Esophagus muscularis mucosa (tissue), 4 donors: Measurements from ENCODE around the gene PATL2.
"Not testable (repeated sequence)": the region's sequence is repeated elsewhere in the genome, so short reads cannot be mapped to it uniquely, and the experiment has no call there.

Experiments used
- EP300 ChIP-seq: sonication (generic); formaldehyde crosslinking; IDR thresholded peaks from one replicate; pipeline ENCODE4 v1.6.1; 2017; ENCODE audit warnings: antibody characterized with exemption
- POLR2A ChIP-seq: fragments of 450-650 bp; IDR thresholded peaks from one replicate; pipeline ENCODE4 v1.6.1; 2017; ENCODE audit warnings: antibody characterized with exemption, moderate library complexity, mild to moderate bottlenecking, low read depth
- TF ChIP-seq, protein P1 (sequence below), 3 experiments: fragments of 200-600 bp in 2 of 3; fragments of 450-650 bp in 1 of 3; sonication (generic) in 2 of 3; IDR thresholded peaks; one replicate each; pipeline ENCODE4 v1.5.1; 2017 to 2019; ENCODE audit warnings: antibody characterized with exemption in 3 of 3, mild to moderate bottlenecking in 2 of 3, moderate library complexity in 1 of 3

DNA sequence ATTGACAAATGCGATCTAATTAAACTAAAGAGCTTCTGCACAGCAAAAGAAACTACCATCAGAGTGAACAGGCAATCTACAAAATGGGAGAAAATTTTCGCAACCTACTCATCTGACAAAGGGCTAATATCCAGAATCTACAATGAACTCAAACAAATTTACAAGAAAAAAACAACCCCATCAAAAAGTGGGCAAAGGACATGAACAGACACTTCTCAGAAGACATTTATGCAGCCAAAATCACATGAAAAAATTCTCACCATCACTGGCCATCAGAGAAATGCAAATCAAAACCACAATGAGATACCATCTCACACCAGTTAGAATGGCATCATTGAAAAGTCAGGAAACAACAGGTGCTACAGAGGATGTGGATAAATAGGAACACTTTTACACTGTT lies 32.3 kb upstream of the PATL2 start:
- TF ChIP-seq, protein P1, sequence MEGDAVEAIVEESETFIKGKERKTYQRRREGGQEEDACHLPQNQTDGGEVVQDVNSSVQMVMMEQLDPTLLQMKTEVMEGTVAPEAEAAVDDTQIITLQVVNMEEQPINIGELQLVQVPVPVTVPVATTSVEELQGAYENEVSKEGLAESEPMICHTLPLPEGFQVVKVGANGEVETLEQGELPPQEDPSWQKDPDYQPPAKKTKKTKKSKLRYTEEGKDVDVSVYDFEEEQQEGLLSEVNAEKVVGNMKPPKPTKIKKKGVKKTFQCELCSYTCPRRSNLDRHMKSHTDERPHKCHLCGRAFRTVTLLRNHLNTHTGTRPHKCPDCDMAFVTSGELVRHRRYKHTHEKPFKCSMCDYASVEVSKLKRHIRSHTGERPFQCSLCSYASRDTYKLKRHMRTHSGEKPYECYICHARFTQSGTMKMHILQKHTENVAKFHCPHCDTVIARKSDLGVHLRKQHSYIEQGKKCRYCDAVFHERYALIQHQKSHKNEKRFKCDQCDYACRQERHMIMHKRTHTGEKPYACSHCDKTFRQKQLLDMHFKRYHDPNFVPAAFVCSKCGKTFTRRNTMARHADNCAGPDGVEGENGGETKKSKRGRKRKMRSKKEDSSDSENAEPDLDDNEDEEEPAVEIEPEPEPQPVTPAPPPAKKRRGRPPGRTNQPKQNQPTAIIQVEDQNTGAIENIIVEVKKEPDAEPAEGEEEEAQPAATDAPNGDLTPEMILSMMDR (IDR thresholded peaks at IDR 0.05) = not testable (repeated sequence)
- TF ChIP-seq POLR2A, EP300: not testable (repeated sequence)
